ENCODE results near the gene VPS29.

GRCh38 chr12:110548678-110549077, 46.8 kb upstream of the VPS29 start:
- TF ChIP-seq CTCF (IDR thresholded peaks at IDR 0.05) (no peak), EP300 (IDR thresholded peaks at IDR 0.05) (no peak), POLR2A (IDR thresholded peaks at IDR 0.05) (no peak)

Data from suprapubic skin (tissue), 3 donors.